ENCODE measurements around the gene OPCML.

OPCML gene

GRCh38 chr11:133202816-133203215 lies 329.5 kb downstream of the OPCML start:
- in situ Hi-C loops (cut with HindIII; ENCODE audit: low sequenced_read_pairs): no loop called here

- in situ Hi-C loops (cut with HindIII; ENCODE audit: low sequenced_read_pairs): no loop called here
Measured at GRCh38 chr11:133198438-133198837, 333.9 kb downstream of the OPCML start.

GRCh38 chr11:133197425-133197824 lies 334.9 kb downstream of the OPCML start:
- in situ Hi-C loops (cut with HindIII; ENCODE audit: low sequenced_read_pairs): no loop called here

GRCh38 chr11:133191931-133192330 lies 340.4 kb downstream of the OPCML start:
- in situ Hi-C loops (cut with HindIII; ENCODE audit: low sequenced_read_pairs): no loop called here

GRCh38 chr11:133181667-133182066 lies 350.6 kb downstream of the OPCML start:
- in situ Hi-C loops (cut with HindIII; ENCODE audit: low sequenced_read_pairs): no loop called here

GRCh38 chr11:133181066-133181465 lies 351.2 kb downstream of the OPCML start:
- in situ Hi-C loops (cut with HindIII; ENCODE audit: low sequenced_read_pairs): no loop called here

GRCh38 chr11:133180201-133180600 lies 352.1 kb downstream of the OPCML start:
- in situ Hi-C loops (cut with HindIII; ENCODE audit: low sequenced_read_pairs): no loop called here

- in situ Hi-C loops (cut with HindIII; ENCODE audit: low sequenced_read_pairs): loop anchor here (5.0 kb wide), 1 partner anchor 46 kb away; no protein-coding TSS in a partner anchor
Measured at GRCh38 chr11:133176748-133177147, 355.6 kb downstream of the OPCML start.

- in situ Hi-C loops (cut with HindIII; ENCODE audit: low sequenced_read_pairs): loop anchor here (5.0 kb wide), 1 partner anchor 47 kb away; no protein-coding TSS in a partner anchor
Measured at GRCh38 chr11:133175103-133175502, 357.2 kb downstream of the OPCML start.

GRCh38 chr11:133173810-133174412 lies 358.4 kb downstream of the OPCML start:
- in situ Hi-C loops (cut with HindIII; ENCODE audit: low sequenced_read_pairs): no loop called here

GRCh38 chr11:133172349-133172748 lies 360.0 kb downstream of the OPCML start:
- in situ Hi-C loops (cut with HindIII; ENCODE audit: low sequenced_read_pairs): no loop called here

- in situ Hi-C loops (cut with HindIII; ENCODE audit: low sequenced_read_pairs): no loop called here
Measured at GRCh38 chr11:133171374-133171773, 360.9 kb downstream of the OPCML start.

GRCh38 chr11:133168016-133168415 lies 364.3 kb downstream of the OPCML start:
- in situ Hi-C loops (cut with HindIII; ENCODE audit: low sequenced_read_pairs): no loop called here

- in situ Hi-C loops (cut with HindIII; ENCODE audit: low sequenced_read_pairs): no loop called here
Measured at GRCh38 chr11:133166662-133167061, 365.6 kb downstream of the OPCML start.

GRCh38 chr11:133164986-133165385 lies 367.3 kb downstream of the OPCML start:
- in situ Hi-C loops (cut with HindIII; ENCODE audit: low sequenced_read_pairs): no loop called here

- in situ Hi-C loops (cut with HindIII; ENCODE audit: low sequenced_read_pairs): no loop called here
Measured at GRCh38 chr11:133163463-133164419, 368.6 kb downstream of the OPCML start.

- in situ Hi-C loops (cut with HindIII; ENCODE audit: low sequenced_read_pairs): no loop called here
Measured at GRCh38 chr11:133162227-133162626, 370.1 kb downstream of the OPCML start.

- in situ Hi-C loops (cut with HindIII; ENCODE audit: low sequenced_read_pairs): no loop called here
Measured at GRCh38 chr11:133160754-133161153, 371.5 kb downstream of the OPCML start.

GRCh38 chr11:133156986-133157745 lies 375.1 kb downstream of the OPCML start:
- in situ Hi-C loops (cut with HindIII; ENCODE audit: low sequenced_read_pairs): no loop called here

GRCh38 chr11:133154781-133155180 lies 377.5 kb downstream of the OPCML start:
- in situ Hi-C loops (cut with HindIII; ENCODE audit: low sequenced_read_pairs): no loop called here

- in situ Hi-C loops (cut with HindIII; ENCODE audit: low sequenced_read_pairs): no loop called here
Measured at GRCh38 chr11:133154076-133154475, 378.2 kb downstream of the OPCML start.

All from endothelial cell of hepatic sinusoid (primary cell).